Liver (tissue), 9 donors: ENCODE data around the gene SPTBN4. TPM values are rescaled to one million over a fixed set of nuclear protein-coding genes. Genes with fewer than 3 reads are reported as not detected.

Experiments used
- DNase-seq: peaks from one replicate; pipeline ENCODE4 v3.0.0-alpha.2; 2017; ENCODE audit warnings: low spot score
- H3K27ac ChIP-seq, 2 donors: one replicate each; pipeline ENCODE4 v1.7.0; 2013; ENCODE audit warnings: inconsistent platforms in 2 of 2, low read length in 2 of 2, control low read depth in 1 of 2, low read depth in 1 of 2, mild to moderate bottlenecking in 1 of 2
- H3K27me3 ChIP-seq, 4 donors: one replicate each; pipeline versions ENCODE4 v1.6.1 to v1.7.0; 2013; ENCODE audit warnings: low read length in 3 of 4, inconsistent platforms in 1 of 4, mild to moderate bottlenecking in 1 of 4, moderate library complexity in 1 of 4; ENCODE audit not compliant: control insufficient read depth in 4 of 4, insufficient read depth in 4 of 4
- H3K36me3 ChIP-seq, 4 donors: one replicate each; pipeline versions ENCODE4 v1.6.1 to v1.7.0; 2013; ENCODE audit warnings: low read length in 3 of 4, mild to moderate bottlenecking in 3 of 4, low read depth in 1 of 4, moderate library complexity in 1 of 4; ENCODE audit not compliant: control insufficient read depth in 4 of 4, insufficient read depth in 3 of 4
- H3K4me1 ChIP-seq, 4 donors: one replicate each; pipeline versions ENCODE4 v1.6.1 to v1.7.0; 2013; ENCODE audit warnings: low read length in 3 of 4, mild to moderate bottlenecking in 3 of 4, moderate library complexity in 1 of 4; ENCODE audit not compliant: control insufficient read depth in 4 of 4, insufficient read depth in 4 of 4
- H3K4me3 ChIP-seq, 3 donors: one replicate each; pipeline versions ENCODE4 v1.6.1 to v1.7.0; 2013; ENCODE audit warnings: low read length in 3 of 3, control low read depth in 1 of 3, low read depth in 1 of 3, mild to moderate bottlenecking in 1 of 3
- H3K9ac ChIP-seq, 2 donors: one replicate each; pipeline ENCODE4 v1.7.0; 2013; ENCODE audit warnings: low read length in 2 of 2, mild to moderate bottlenecking in 2 of 2, moderate library complexity in 2 of 2, control low read depth in 1 of 2, low read depth in 1 of 2
- H3K9me3 ChIP-seq, 4 donors: one replicate each; pipeline versions ENCODE4 v1.6.1 to v1.7.0; 2013; ENCODE audit warnings: low read length in 3 of 4; ENCODE audit not compliant: control insufficient read depth in 4 of 4
- ATF3 ChIP-seq: IDR thresholded peaks from 2 replicates; pipeline ENCODE4 v1.6.1; 2016; ENCODE audit warnings: antibody characterized with exemption
- CTCF ChIP-seq: fragments of 150-350 bp; IDR thresholded peaks from 2 replicates; pipeline ENCODE4 v1.5.1; 2017; ENCODE audit warnings: improper control_type of control experiment, low read depth, low read length; ENCODE audit not compliant: missing input control
- EGR1 ChIP-seq, 2 donors: IDR thresholded peaks; 2 replicates each; pipeline ENCODE4 v1.6.1; 2016 to 2018; ENCODE audit warnings: antibody characterized with exemption in 2 of 2, low read depth in 2 of 2
- FOXA1 ChIP-seq: IDR thresholded peaks from 2 replicates; pipeline ENCODE4 v1.6.1; 2016; ENCODE audit warnings: antibody characterized with exemption
- FOXA2 ChIP-seq: IDR thresholded peaks from 2 replicates; pipeline ENCODE4 v1.6.1; 2016; ENCODE audit warnings: antibody characterized with exemption
- GABPA ChIP-seq, 2 donors: IDR thresholded peaks in 1 of 2; conservative IDR thresholded peaks in 1 of 2; 2 replicates each; pipeline ENCODE4 v1.6.1; 2016; ENCODE audit warnings: antibody characterized with exemption in 2 of 2, mild to moderate bottlenecking in 1 of 2, moderate library complexity in 1 of 2
- HNF4A ChIP-seq, 2 donors: conservative IDR thresholded peaks; 2 replicates each; pipeline ENCODE4 v1.6.1; 2016; ENCODE audit warnings: antibody characterized with exemption in 2 of 2, mild to moderate bottlenecking in 2 of 2
- HNF4G ChIP-seq: IDR thresholded peaks from 2 replicates; pipeline ENCODE4 v1.6.1; 2016; ENCODE audit warnings: antibody characterized with exemption
- JUND ChIP-seq, 2 donors: IDR thresholded peaks; 2 replicates each; pipeline ENCODE4 v1.6.1; 2016; ENCODE audit warnings: antibody characterized with exemption in 2 of 2
- NR2F2 ChIP-seq: IDR thresholded peaks from 2 replicates; pipeline ENCODE4 v1.6.1; 2016; ENCODE audit warnings: antibody characterized with exemption
- RAD21 ChIP-seq, 2 donors: IDR thresholded peaks; 2 replicates each; pipeline ENCODE4 v1.6.1; 2016; ENCODE audit warnings: antibody characterized with exemption in 2 of 2, mild to moderate bottlenecking in 2 of 2
- RXRA ChIP-seq, 2 donors: IDR thresholded peaks; 2 replicates each; pipeline ENCODE4 v1.6.1; 2017 to 2018; ENCODE audit warnings: antibody characterized with exemption in 2 of 2, mild to moderate bottlenecking in 1 of 2
- SP1 ChIP-seq: IDR thresholded peaks from 2 replicates; pipeline ENCODE4 v1.6.1; 2018; ENCODE audit warnings: antibody characterized with exemption, mild to moderate bottlenecking
- TAF1 ChIP-seq: conservative IDR thresholded peaks from 2 replicates; pipeline ENCODE4 v1.6.1; 2016; ENCODE audit warnings: antibody characterized with exemption, mild to moderate bottlenecking
- YY1 ChIP-seq: IDR thresholded peaks from 2 replicates; pipeline ENCODE4 v1.6.1; 2016; ENCODE audit warnings: antibody characterized with exemption, mild to moderate bottlenecking
- ZBTB33 ChIP-seq: IDR thresholded peaks from 2 replicates; pipeline ENCODE4 v1.6.1; 2016; ENCODE audit warnings: antibody characterized with exemption
- WGBS: extraction: QIAGEN DNeasy Blood & Tissue Kit; methylation state at CpG from one replicate; pipeline ENCODE4 v1.1.7; 2013; 5-methylcytosine and 5-hydroxymethylcytosine counted together
- polyA plus RNA-seq, 2 donors: library from polyadenylated mRNA; stranded (reverse) in 1 of 2; unstranded in 1 of 2; fragments of 200-250 nt in 1 of 2; fragments of >200 nt in 1 of 2; fragmentation: Nextera tagmentation in 1 of 2; extraction: Ambion mirVana in 1 of 2; gene quantifications; one replicate each; pipeline versions ENCODE4 v1.2.1 to v1.2.3, GENCODE V29; 2013 to 2015
- total RNA-seq, 2 donors: library from RNA; depleted of rRNA; stranded (reverse); fragments of >200 nt; gene quantifications; one replicate each; pipeline ENCODE4 v1.2.3, GENCODE V29; 2014
- TF ChIP-seq, protein P1 (sequence below): IDR thresholded peaks from 2 replicates; pipeline ENCODE4 v1.6.1; 2016; ENCODE audit warnings: antibody characterized with exemption
- TF ChIP-seq, protein P2 (sequence below): IDR thresholded peaks from 2 replicates; pipeline ENCODE4 v1.6.1; 2016; ENCODE audit warnings: antibody characterized with exemption, mild to moderate bottlenecking
- donor health status: healthy.
- donor health status: healthy.
- donor health status: healthy.
- donor health status: healthy.
- donor health status: healthy.

Gene SPTBN4
- total and polyA plus RNA-seq, 4 donors: 0.13 to 1.1 (median 0.62) TPM

DNA sequence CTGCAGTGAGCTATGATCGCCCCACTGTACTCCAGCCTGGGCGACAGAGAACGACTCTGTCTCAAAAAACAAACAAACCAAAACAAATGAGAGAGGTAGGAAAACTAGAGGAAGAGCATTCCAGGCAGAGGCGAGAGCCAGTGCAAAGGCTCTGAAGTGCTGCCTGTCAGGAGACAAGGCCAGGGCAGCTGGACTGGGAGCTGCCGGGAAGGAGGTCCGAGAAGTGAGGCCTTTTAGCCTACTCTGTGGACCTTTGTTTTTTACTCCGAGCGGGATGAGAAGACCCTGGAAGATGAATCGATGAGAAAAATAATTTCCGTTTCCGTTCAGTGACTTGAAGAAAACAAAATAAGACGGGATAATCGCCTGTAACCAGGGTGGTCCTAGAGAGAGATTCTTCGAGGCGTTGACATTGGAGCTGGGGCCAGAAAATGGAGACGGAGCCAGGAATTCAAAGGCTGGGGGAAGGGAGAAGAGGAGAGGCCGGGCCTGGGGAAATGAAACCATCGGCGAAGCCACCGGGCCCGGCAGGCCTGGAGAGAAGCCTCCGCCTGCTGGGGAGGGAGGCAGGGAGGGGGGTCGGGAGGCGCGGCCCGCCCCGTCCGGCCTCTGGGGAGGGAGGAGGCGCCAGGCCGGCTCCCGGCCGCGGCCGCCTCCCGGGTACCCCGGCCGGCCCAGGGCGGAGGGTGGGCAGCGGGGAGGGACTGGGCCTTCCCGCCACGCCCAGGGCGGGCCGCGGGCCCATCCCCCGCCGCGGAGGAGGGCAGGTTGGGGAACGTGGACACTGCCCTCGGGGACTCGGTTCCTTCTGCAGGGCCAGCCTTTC, 33.2 kb upstream of the SPTBN4 start:
- no peaks in the 10 kb centered on the region for H3K9me3 ChIP-seq
- 1% methylated on average over 50 of the region's 50 CpGs for WGBS
- peak overlapping the region; percentile 94 to 98 for H3K27ac ChIP-seq
- H3K27me3 ChIP-seq: no peaks in the 10 kb centered on the region
- H3K36me3 ChIP-seq: no peaks in the 10 kb centered on the region
- peak overlapping the region; percentile 51 to 75 (median 70) for H3K4me3 ChIP-seq
- peak; percentile 83 for DNase-seq
- H3K9ac ChIP-seq: peak overlapping the region; percentile 97 to 99
- TF ChIP-seq RXRA (IDR thresholded peaks at IDR 0.05) (peak in 1 of 2 donors; percentile 30), NR2F2 (no peak), JUND (IDR thresholded peaks at IDR 0.05) (no peak), ZBTB33 (peak; percentile 14), CTCF (no peak), HNF4A (conservative IDR thresholded peaks at IDR 0.05) (peak; percentile 43 to 68), GABPA (IDR thresholded peaks at IDR 0.05 in 1 of 2, conservative IDR thresholded peaks at IDR 0.05 in 1 of 2) (no peak), FOXA2 (no peak), HNF4G (peak; percentile 9), YY1 (peak; percentile 94), RAD21 (IDR thresholded peaks at IDR 0.05) (peak in 1 of 2 donors; percentile 7), EGR1 (IDR thresholded peaks at IDR 0.05; ENCODE audit: low read depth in 2 of 2) (no peak), TAF1 (peak; percentile 47), SP1 (peak; percentile 33), FOXA1 (no peak), ATF3 (no peak)
- TF ChIP-seq, protein P1, sequence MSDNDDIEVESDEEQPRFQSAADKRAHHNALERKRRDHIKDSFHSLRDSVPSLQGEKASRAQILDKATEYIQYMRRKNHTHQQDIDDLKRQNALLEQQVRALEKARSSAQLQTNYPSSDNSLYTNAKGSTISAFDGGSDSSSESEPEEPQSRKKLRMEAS: no peak
- TF ChIP-seq, protein P2, sequence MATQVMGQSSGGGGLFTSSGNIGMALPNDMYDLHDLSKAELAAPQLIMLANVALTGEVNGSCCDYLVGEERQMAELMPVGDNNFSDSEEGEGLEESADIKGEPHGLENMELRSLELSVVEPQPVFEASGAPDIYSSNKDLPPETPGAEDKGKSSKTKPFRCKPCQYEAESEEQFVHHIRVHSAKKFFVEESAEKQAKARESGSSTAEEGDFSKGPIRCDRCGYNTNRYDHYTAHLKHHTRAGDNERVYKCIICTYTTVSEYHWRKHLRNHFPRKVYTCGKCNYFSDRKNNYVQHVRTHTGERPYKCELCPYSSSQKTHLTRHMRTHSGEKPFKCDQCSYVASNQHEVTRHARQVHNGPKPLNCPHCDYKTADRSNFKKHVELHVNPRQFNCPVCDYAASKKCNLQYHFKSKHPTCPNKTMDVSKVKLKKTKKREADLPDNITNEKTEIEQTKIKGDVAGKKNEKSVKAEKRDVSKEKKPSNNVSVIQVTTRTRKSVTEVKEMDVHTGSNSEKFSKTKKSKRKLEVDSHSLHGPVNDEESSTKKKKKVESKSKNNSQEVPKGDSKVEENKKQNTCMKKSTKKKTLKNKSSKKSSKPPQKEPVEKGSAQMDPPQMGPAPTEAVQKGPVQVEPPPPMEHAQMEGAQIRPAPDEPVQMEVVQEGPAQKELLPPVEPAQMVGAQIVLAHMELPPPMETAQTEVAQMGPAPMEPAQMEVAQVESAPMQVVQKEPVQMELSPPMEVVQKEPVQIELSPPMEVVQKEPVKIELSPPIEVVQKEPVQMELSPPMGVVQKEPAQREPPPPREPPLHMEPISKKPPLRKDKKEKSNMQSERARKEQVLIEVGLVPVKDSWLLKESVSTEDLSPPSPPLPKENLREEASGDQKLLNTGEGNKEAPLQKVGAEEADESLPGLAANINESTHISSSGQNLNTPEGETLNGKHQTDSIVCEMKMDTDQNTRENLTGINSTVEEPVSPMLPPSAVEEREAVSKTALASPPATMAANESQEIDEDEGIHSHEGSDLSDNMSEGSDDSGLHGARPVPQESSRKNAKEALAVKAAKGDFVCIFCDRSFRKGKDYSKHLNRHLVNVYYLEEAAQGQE: peak; percentile 36
- peaks cover 0 to 14% (median 13%) of the 10 kb centered on the region in 4 donors for H3K4me1 ChIP-seq
